Measurements from ENCODE around the gene CUBN. TPM values are rescaled to one million over a fixed set of nuclear protein-coding genes. Genes with fewer than 3 reads are reported as not detected.
A peak's percentile ranks its signal among the peaks of the same experiment; 100 is the strongest.

Gene CUBN
- total RNA-seq, 1 experiment from 2014 or later = 0.07 TPM

GRCh38 chr10:16916496-16916895 is 213.1 kb downstream of the CUBN start:
- no peaks in the 10 kb centered on the region for H3F3A ChIP-seq (ENCODE audit: insufficient read depth, low read depth)
- ChIA-PET POLR2A (ENCODE audit: unreplicated experiment) (no interaction called here), CTCF (no interaction called here)
- no peaks in the 10 kb centered on the region for H3K9me2 ChIP-seq (ENCODE audit: insufficient read depth)
- intact Hi-C loops (cut with micrococcal nuclease; ENCODE audit: unreplicated experiment) = no loop called here
- H3K27ac ChIP-seq = no peak overlapping the region
- H3K4me1 ChIP-seq (replicated peaks; ENCODE audit: insufficient read depth) = no peaks in the 10 kb centered on the region
- H3K79me2 ChIP-seq (ENCODE audit: low read depth) = no peaks in the 10 kb centered on the region
- no peak overlapping the region for H3K4me2 ChIP-seq
- H3K4me3 ChIP-seq = no peak overlapping the region
- H3K27me3 ChIP-seq (ENCODE audit: insufficient read depth, low read depth) = no peaks in the 10 kb centered on the region
- no peaks in the 10 kb centered on the region for H4K20me1 ChIP-seq (ENCODE audit: insufficient read depth)
- H2AFZ ChIP-seq = no peak overlapping the region
- no peaks in the 10 kb centered on the region for H3K9me3 ChIP-seq (ENCODE audit: insufficient read depth, low read depth)
- TF ChIP-seq EZH2 (IDR thresholded peaks at IDR 0.05; ENCODE audit: low read depth) = no peak
- 0 out of 2 replicates have a peak, but pooled peaks have one; percentile 20 for TF ChIP-seq CTCF (conservative IDR thresholded peaks at IDR 0.05)
- no TSS peak for BruUV-seq (replicated peaks)
- no peak for DNase-seq
- no peaks in the 10 kb centered on the region for H3K36me3 ChIP-seq (ENCODE audit: low read depth)

- Histone ChIP-seq H3K9me3 (ENCODE audit: insufficient read depth, low read depth) (no peaks in the 10 kb centered on the region), H3F3A (ENCODE audit: insufficient read depth, low read depth) (no peaks in the 10 kb centered on the region), H3K4me3 (no peak overlapping the region), H3K4me1 (replicated peaks; ENCODE audit: insufficient read depth) (no peaks in the 10 kb centered on the region), H4K20me1 (ENCODE audit: insufficient read depth) (no peaks in the 10 kb centered on the region), H3K27me3 (ENCODE audit: insufficient read depth, low read depth) (no peaks in the 10 kb centered on the region), H3K4me2 (no peak overlapping the region), H3K9me2 (ENCODE audit: insufficient read depth) (no peaks in the 10 kb centered on the region), H3K36me3 (ENCODE audit: low read depth) (no peaks in the 10 kb centered on the region), H3K27ac (no peak overlapping the region), H2AFZ (no peak overlapping the region), H3K79me2 (ENCODE audit: low read depth) (no peaks in the 10 kb centered on the region)
- ChIA-PET POLR2A (ENCODE audit: unreplicated experiment) (no interaction called here), CTCF (no interaction called here)
- no TSS peak for BruUV-seq (replicated peaks)
- TF ChIP-seq CTCF (conservative IDR thresholded peaks at IDR 0.05) (no peak), EZH2 (IDR thresholded peaks at IDR 0.05; ENCODE audit: low read depth) (no peak)
- intact Hi-C loops (cut with micrococcal nuclease; ENCODE audit: unreplicated experiment) = no loop called here
- no peak for DNase-seq
Observed at GRCh38 chr10:16915300-16915699, 214.3 kb downstream of the CUBN start.

- ChIA-PET POLR2A (ENCODE audit: unreplicated experiment) (no interaction called here), CTCF (no interaction called here)
- Histone ChIP-seq H3K27ac (no peak overlapping the region), H3K27me3 (ENCODE audit: insufficient read depth, low read depth) (no peaks in the 10 kb centered on the region), H4K20me1 (ENCODE audit: insufficient read depth) (no peaks in the 10 kb centered on the region), H3K36me3 (ENCODE audit: low read depth) (no peaks in the 10 kb centered on the region), H3F3A (ENCODE audit: insufficient read depth, low read depth) (no peaks in the 10 kb centered on the region), H3K4me3 (no peak overlapping the region), H3K9me3 (ENCODE audit: insufficient read depth, low read depth) (no peaks in the 10 kb centered on the region), H3K4me1 (replicated peaks; ENCODE audit: insufficient read depth) (no peaks in the 10 kb centered on the region), H2AFZ (no peak overlapping the region), H3K9me2 (ENCODE audit: insufficient read depth) (no peaks in the 10 kb centered on the region), H3K79me2 (ENCODE audit: low read depth) (no peaks in the 10 kb centered on the region), H3K4me2 (no peak overlapping the region)
- intact Hi-C loops (cut with micrococcal nuclease; ENCODE audit: unreplicated experiment) = no loop called here
- no TSS peak for BruUV-seq (replicated peaks)
- TF ChIP-seq CTCF (conservative IDR thresholded peaks at IDR 0.05) = no peak
- TF ChIP-seq EZH2 (IDR thresholded peaks at IDR 0.05; ENCODE audit: low read depth) = no peak
- DNase-seq = no peak
Observed at GRCh38 chr10:16913266-16913665, 216.3 kb downstream of the CUBN start.
